Melanocyte of skin (primary cell): ENCODE measurements around the gene HACD3. TPM values are rescaled to one million over a fixed set of nuclear protein-coding genes. Genes with fewer than 3 reads are reported as not detected.

Experiments used
- small RNA-seq, 2 donors: library from RNA; depleted of rRNA; stranded (forward); fragments of <200 nt; gene quantifications; one replicate each; pipeline ENCODE3, GENCODE V24; 2012
- total RNA-seq, 2 donors: library from RNA; depleted of rRNA; stranded (reverse); fragments of >200 nt; gene quantifications; 2 replicates each; pipeline ENCODE4 v1.2.3, GENCODE V29; 2012

HACD3 gene, protein sequence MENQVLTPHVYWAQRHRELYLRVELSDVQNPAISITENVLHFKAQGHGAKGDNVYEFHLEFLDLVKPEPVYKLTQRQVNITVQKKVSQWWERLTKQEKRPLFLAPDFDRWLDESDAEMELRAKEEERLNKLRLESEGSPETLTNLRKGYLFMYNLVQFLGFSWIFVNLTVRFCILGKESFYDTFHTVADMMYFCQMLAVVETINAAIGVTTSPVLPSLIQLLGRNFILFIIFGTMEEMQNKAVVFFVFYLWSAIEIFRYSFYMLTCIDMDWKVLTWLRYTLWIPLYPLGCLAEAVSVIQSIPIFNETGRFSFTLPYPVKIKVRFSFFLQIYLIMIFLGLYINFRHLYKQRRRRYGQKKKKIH
- total RNA-seq = 100 to 1,000 TPM; 132 to 150 TPM

GRCh38 chr15:65530318-65531111 lies at the start of gene HACD3:
TSS of gene HACD3 (plus strand) at chr15:65530463. CDS start at chr15:65530632, 169 bp downstream.

DNA sequence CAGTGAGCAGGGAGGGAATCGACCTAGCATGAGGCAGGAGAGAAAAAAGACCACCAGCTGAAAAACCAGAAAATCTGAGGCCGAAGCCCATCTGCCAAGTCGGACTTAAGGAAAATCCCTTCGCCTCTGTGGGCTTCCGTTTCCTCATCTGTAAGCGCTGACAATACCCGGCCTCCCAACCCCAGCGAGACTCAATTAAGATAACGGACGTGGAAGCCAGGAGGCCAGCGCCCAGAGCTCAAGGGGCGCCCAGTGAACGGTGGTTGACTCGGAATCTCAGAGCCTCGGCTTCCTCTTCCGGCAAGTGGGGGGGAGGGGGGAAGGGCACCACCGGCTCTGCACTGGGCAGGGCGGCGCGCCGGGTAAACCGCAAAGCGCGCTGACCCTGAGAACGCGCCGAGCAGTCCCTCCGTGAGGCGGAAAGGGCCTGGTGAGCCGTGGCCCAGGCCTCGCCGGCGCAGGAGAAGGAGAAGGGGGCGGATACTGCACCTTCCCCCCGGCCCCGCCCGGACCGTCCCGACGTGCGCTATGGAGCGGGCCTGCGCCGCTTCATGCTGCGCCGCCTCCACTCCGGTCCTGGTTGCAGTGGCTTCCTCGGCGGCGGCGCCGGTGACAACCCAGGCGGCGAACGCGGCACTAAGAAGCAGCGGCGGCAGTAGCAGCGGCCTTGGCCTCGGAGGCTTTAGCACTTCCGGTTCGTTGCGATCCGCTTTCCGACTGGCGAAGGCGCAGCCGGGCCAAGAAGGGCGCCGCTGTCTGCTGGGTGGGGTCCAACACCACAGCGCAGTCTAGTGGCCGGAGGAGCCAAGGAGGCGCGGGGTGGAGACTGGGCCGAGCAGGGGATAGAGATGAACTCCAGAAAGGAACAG lies 13.0 kb upstream of the HACD3 start, which contains the start of gene DPP8:
DPP8 (minus strand) TSS at position 693 of the 869 bp plus-strand sequence. CDS start 5,136 bp downstream, outside the sequence.

GRCh38 chr15:65610871-65611718 lies 80.8 kb downstream of the HACD3 start, which contains the start of gene INTS14:
TSS of gene INTS14 (minus strand) at chr15:65611131. CDS start at chr15:65607380, 3,751 bp downstream.

GRCh38 chr15:65621638-65622037 lies 91.4 kb downstream of the HACD3 start, which contains the start of gene SLC24A1:
TSS of gene SLC24A1 (plus strand) at chr15:65621938. CDS start at chr15:65624081, 2,143 bp downstream.

Small RNAs within 50 kb of the gene (small RNA-seq; reads per million reads assigned to genes)
- 0 reads per million in 2 donors for gene RF00019
- gene RNU6-19P = 0.04 to 0.87 reads per million in 2 donors

Other genes with a start within 250 kb of the HACD3 start
- gene PARP16, start 243.6 kb upstream of the HACD3 start, total RNA-seq = 1 to 10 TPM; 2.8 to 3.7 TPM
- not detected for gene RNU5A-1, start 234.4 kb upstream of the HACD3 start, total RNA-seq
- not detected for gene RNU5B-1, start 225.8 kb upstream of the HACD3 start, total RNA-seq
- gene IGDCC3, start 152.5 kb upstream of the HACD3 start, total RNA-seq = not detected
- gene IGDCC4, start 107.5 kb upstream of the HACD3 start, total RNA-seq = under 1 TPM; 0.67 to 0.69 TPM
- gene DPP8, start 12.8 kb upstream of the HACD3 start, total RNA-seq = 10 to 100 TPM; 41.0 to 49.2 TPM
- 10 to 100 TPM; 35.8 to 53.3 TPM for gene INTS14, start 80.7 kb downstream of the HACD3 start, total RNA-seq
- gene SLC24A1, start 91.5 kb downstream of the HACD3 start, total RNA-seq = 1 to 10 TPM; 6.7 to 8.3 TPM